ENCODE results near the gene COPS9. TPM values are rescaled to one million over a fixed set of nuclear protein-coding genes. Genes with fewer than 3 reads are reported as not detected.

The COPS9 gene
- total and polyA plus RNA-seq, 2 donors (not counting 1 experiment from before 2014, with no cell fraction given), result 48.7 to 69.9 TPM

DNA sequence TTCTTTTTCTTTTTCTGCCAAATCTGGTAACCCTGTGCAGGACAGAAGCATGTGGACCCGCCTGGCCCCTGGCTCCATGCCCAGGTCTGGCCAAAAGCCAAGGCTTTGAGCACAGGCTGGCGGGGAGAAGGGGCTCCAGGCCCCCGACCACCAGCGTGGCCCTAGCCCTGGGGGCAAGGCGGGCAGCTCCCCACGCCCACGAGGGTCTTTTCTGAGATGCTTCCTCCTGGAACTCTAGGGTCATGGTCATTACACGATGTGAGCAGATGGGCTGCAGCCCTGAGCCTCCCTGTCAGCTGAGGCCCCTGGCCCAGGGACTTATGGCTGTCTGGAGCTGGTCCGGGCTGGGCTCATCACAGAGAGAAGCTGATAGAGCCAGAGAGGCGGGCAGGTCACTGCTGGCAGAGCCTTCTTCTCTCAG, 10.0 kb upstream of the COPS9 start:
- DNase-seq, result no peak
- Histone ChIP-seq H3K36me3 (replicated peaks in 1 of 2; ENCODE audit: control extremely low read depth in 1 of 2, control insufficient read depth in 1 of 2, extremely low read depth in 1 of 2, insufficient read depth in 2 of 2, low read length in 1 of 2) (no peaks in the 10 kb centered on the region), H3K4me1 (ENCODE audit: control insufficient read depth in 2 of 2, insufficient read depth in 2 of 2, low read length in 2 of 2) (peaks cover 3 to 7% of the 10 kb centered on the region in 2 donors), H4K20me1 (ENCODE audit: control insufficient read depth, insufficient read depth, low read length, poor library complexity, severe bottlenecking) (no peaks in the 10 kb centered on the region), H2AFZ (ENCODE audit: insufficient read depth, low read depth, low read length, poor library complexity, severe bottlenecking) (no peak overlapping the region), H3K27me3 (replicated peaks in 1 of 4; ENCODE audit: control extremely low read depth in 1 of 4, control insufficient read depth in 3 of 4, insufficient read depth in 4 of 4, low read length in 3 of 4) (peaks cover 0 to 18% (median 5%) of the 10 kb centered on the region in 4 experiments), H3K27ac (ENCODE audit: low read length in 2 of 2) (no peak overlapping the region), H3K4me2 (replicated peaks; ENCODE audit: low read depth, low read length, poor library complexity, severe bottlenecking) (no peak overlapping the region), H3K9ac (ENCODE audit: low read length) (no peak overlapping the region), H3K4me3 (ENCODE audit: control extremely low read depth in 1 of 5, extremely low read depth in 1 of 5, insufficient read depth in 1 of 5, low read depth in 2 of 5, low read length in 4 of 5) (no peak overlapping the region), H3K79me2 (ENCODE audit: control insufficient read depth, insufficient read depth, low read length) (no peaks in the 10 kb centered on the region), H3K9me3 (ENCODE audit: control extremely low read depth in 1 of 3, control insufficient read depth in 2 of 3, insufficient read depth in 1 of 3, low read length in 2 of 3) (no peaks in the 10 kb centered on the region)
- Mint-ChIP-seq H3K27me3 (peaks cover 15% of the 10 kb centered on the region), H3K9me3 (ENCODE audit: insufficient read depth) (no peaks in the 10 kb centered on the region), H3K4me1 (peaks cover 2% of the 10 kb centered on the region), H3K4me3 (no peak overlapping the region), H3K27ac (no peak overlapping the region)
- 70% methylated on average over 10 of the region's 10 CpGs for WGBS (ENCODE audit: insufficient coverage)
- no peak for TF ChIP-seq EZH2 (IDR thresholded peaks at IDR 0.05; ENCODE audit: borderline replicate concordance, insufficient read depth, low read depth, low read length, poor library complexity, severe bottlenecking)
- TF ChIP-seq, protein P1, sequence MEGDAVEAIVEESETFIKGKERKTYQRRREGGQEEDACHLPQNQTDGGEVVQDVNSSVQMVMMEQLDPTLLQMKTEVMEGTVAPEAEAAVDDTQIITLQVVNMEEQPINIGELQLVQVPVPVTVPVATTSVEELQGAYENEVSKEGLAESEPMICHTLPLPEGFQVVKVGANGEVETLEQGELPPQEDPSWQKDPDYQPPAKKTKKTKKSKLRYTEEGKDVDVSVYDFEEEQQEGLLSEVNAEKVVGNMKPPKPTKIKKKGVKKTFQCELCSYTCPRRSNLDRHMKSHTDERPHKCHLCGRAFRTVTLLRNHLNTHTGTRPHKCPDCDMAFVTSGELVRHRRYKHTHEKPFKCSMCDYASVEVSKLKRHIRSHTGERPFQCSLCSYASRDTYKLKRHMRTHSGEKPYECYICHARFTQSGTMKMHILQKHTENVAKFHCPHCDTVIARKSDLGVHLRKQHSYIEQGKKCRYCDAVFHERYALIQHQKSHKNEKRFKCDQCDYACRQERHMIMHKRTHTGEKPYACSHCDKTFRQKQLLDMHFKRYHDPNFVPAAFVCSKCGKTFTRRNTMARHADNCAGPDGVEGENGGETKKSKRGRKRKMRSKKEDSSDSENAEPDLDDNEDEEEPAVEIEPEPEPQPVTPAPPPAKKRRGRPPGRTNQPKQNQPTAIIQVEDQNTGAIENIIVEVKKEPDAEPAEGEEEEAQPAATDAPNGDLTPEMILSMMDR (IDR thresholded peaks at IDR 0.05), result no peak
- ChIA-PET CTCF (interaction anchor here (0.7 to 9.2 kb wide), 5 partner anchors 17 to 1775 kb away, joined by 3 to 136 read pairs (median 5); no protein-coding TSS in a partner anchor), POLR2A (no interaction called here)
- intact Hi-C loops (cut with micrococcal nuclease), result no loop called here
- no peak for ATAC-seq (ENCODE audit: low read depth)

DNA sequence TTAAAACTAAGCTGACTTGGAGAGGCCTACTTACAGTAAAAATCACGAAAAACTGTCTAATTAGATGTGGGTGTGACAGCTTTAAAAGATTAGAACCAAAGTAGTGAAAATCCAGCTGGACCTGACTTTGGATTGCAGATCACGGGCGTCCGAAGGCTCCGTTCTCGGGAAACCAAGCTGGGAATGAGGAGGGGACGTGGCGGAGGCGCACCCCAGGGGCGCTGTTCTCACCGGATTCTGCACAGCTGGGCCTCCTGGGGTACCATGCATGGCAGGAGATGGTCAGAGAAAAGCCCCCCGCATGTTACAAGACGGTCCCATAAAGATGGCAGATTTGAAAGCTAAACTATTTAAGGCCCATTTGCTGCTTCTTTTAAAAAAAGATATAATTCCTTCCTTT, 9.4 kb upstream of the COPS9 start:
- no peak overlapping the region for H3K4me3 ChIP-seq (ENCODE audit: control extremely low read depth in 1 of 5, extremely low read depth in 1 of 5, insufficient read depth in 1 of 5, low read depth in 2 of 5, low read length in 4 of 5)
- ChIA-PET CTCF (interaction anchor here (0.7 to 9.2 kb wide), 8 partner anchors 12 to 1774 kb away, joined by 3 to 136 read pairs (median 4); no protein-coding TSS in a partner anchor), POLR2A (no interaction called here)
- H2AFZ ChIP-seq (ENCODE audit: insufficient read depth, low read depth, low read length, poor library complexity, severe bottlenecking), result no peak overlapping the region
- no peak overlapping the region for H3K27ac ChIP-seq (ENCODE audit: low read length in 2 of 2)
- no peak overlapping the region for H3K9ac ChIP-seq (ENCODE audit: low read length)
- peaks cover 15% of the 10 kb centered on the region for H3K27me3 Mint-ChIP-seq
- ATAC-seq (ENCODE audit: low read depth) (no peak), DNase-seq (no peak)
- no peaks in the 10 kb centered on the region for H3K79me2 ChIP-seq (ENCODE audit: control insufficient read depth, insufficient read depth, low read length)
- H3K4me2 ChIP-seq (replicated peaks; ENCODE audit: low read depth, low read length, poor library complexity, severe bottlenecking), result no peak overlapping the region
- H3K27me3 ChIP-seq (replicated peaks in 1 of 4; ENCODE audit: control extremely low read depth in 1 of 4, control insufficient read depth in 3 of 4, insufficient read depth in 4 of 4, low read length in 3 of 4), result peaks cover 0 to 18% (median 5%) of the 10 kb centered on the region in 4 experiments
- 87% methylated on average over 10 of the region's 13 CpGs for WGBS (ENCODE audit: insufficient coverage)
- H3K4me1 Mint-ChIP-seq, result peaks cover 2% of the 10 kb centered on the region
- H3K9me3 Mint-ChIP-seq (ENCODE audit: insufficient read depth), result no peaks in the 10 kb centered on the region
- H3K4me1 ChIP-seq (ENCODE audit: control insufficient read depth in 2 of 2, insufficient read depth in 2 of 2, low read length in 2 of 2), result peaks cover 3 to 7% of the 10 kb centered on the region in 2 donors
- H3K9me3 ChIP-seq (ENCODE audit: control extremely low read depth in 1 of 3, control insufficient read depth in 2 of 3, insufficient read depth in 1 of 3, low read length in 2 of 3), result no peaks in the 10 kb centered on the region
- no peak overlapping the region for H3K4me3 Mint-ChIP-seq
- H4K20me1 ChIP-seq (ENCODE audit: control insufficient read depth, insufficient read depth, low read length, poor library complexity, severe bottlenecking), result no peaks in the 10 kb centered on the region
- intact Hi-C loops (cut with micrococcal nuclease), result no loop called here
- no peak overlapping the region for H3K27ac Mint-ChIP-seq
- no peak for TF ChIP-seq EZH2 (IDR thresholded peaks at IDR 0.05; ENCODE audit: borderline replicate concordance, insufficient read depth, low read depth, low read length, poor library complexity, severe bottlenecking)
- TF ChIP-seq, protein P1 (IDR thresholded peaks at IDR 0.05), result no peak
- no peaks in the 10 kb centered on the region for H3K36me3 ChIP-seq (replicated peaks in 1 of 2; ENCODE audit: control extremely low read depth in 1 of 2, control insufficient read depth in 1 of 2, extremely low read depth in 1 of 2, insufficient read depth in 2 of 2, low read length in 1 of 2)

All from B cell (primary cell).